Urothelium cell line (cell line): ENCODE data around the gene ADAM33.
A peak's percentile ranks its signal among the peaks of the same experiment; 100 is the strongest.

ENCODE experiments used
- DNase-seq: peaks from one replicate; pipeline ENCODE4 v3.0.0; 2011; ENCODE audit warnings: low spot score, mixed read lengths
- FAIRE-seq: peaks from 2 replicates; lab custom pipeline; 2011; peaks lifted over from hg19 to GRCh38; lab: Jason Lieb, UNC

Gene ADAM33

DNA sequence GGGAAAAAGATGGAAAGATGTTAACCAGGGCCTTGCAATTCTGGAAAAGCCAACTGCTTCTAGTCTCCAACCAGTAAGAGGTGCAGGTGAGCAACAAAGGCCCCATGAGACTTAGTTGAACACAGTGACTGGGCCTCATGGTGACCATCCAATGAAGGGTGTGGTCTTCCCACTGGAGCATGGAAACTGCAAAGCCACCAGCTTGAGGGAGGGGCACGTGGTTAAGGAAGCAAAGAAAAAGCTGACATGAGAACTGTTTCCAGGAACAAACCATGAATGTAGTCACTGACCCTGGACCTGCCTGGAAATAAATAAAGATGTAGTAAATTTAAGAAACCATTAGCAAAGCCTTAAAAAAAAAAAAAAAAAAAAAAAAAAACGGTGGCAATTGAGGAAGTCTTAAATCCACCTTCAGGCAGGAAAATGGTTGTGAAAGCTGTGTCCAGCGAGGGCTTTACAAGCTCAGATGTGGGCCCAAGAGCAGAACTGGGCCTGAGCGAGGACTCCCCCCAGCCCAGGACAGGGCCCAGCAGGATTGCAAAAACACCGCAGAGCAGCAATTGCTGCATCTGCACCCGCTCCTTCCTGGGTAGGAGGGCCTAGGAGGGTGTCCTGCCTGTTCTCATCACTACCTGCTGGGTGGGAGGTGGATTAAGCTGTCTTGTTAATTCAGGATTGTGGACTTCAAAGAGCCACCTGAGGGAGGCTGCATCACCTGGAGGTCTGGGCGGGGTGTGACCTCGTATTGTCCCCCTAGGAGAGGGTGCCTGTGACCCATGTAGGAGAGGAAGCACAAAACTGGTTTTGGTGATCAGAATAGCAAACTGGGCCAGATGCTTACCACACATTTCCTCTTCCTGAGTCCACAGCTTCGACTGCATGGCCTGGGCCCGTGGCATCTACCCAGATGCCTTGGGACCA, 28.9 kb downstream of the ADAM33 start:
- FAIRE-seq, result no peak
- no peak for DNase-seq

GRCh38 chr20:3652221-3652620, 29.6 kb downstream of the ADAM33 start:
- DNase-seq (no peak), FAIRE-seq (no peak)

DNA sequence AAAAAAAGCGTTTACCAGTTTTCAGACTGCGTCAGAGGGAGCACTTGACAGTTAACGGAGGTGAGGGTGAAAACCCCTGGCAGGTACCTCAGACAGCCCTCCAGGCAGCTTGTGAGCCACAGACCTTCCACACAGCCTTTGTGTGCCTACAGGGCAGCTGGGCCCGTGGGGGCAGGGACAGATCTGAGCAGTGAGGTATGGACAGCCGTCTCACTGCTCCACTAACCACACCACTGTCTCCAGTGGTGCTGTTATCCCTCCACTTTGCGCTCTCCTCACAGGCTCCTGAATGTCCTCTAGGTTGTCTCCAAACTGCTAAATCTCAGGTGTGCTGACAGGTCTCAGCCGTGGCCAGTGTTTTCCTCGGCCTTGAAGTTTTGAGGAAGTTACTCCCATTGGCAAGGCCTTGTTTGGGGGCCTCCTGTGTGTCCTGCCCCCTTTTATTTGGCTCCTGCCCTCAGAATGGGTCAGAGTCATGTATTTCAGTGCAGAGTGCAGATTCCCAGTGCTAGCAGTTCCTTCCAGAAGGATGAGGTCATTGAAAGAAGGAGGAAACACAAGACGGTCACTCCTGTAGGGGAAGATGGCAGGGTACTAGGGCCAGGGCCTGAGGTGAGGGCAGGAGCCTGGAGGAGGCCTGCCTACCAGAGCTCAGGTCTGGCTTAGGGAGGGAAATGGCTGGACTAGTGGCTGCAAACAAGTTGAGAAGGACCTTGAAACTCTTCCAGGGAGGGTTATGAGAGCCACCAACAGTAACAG, 30.4 kb downstream of the ADAM33 start:
- DNase-seq (no peak), FAIRE-seq (no peak)

- no peak for DNase-seq
- FAIRE-seq, result no peak
Observed at GRCh38 chr20:3648951-3649350, 32.9 kb downstream of the ADAM33 start.

GRCh38 chr20:3647473-3647872, 34.3 kb downstream of the ADAM33 start:
- FAIRE-seq, result no peak
- DNase-seq, result no peak

- DNase-seq (no peak), FAIRE-seq (no peak)
Observed at GRCh38 chr20:3646651-3647050, 35.2 kb downstream of the ADAM33 start.

GRCh38 chr20:3646067-3646440, 35.8 kb downstream of the ADAM33 start:
- FAIRE-seq (no peak), DNase-seq (no peak)

GRCh38 chr20:3645309-3646066, 36.3 kb downstream of the ADAM33 start:
- DNase-seq (no peak), FAIRE-seq (no peak)

- DNase-seq, result no peak
- no peak for FAIRE-seq
Observed at GRCh38 chr20:3640259-3640658, 41.6 kb downstream of the ADAM33 start.

DNA sequence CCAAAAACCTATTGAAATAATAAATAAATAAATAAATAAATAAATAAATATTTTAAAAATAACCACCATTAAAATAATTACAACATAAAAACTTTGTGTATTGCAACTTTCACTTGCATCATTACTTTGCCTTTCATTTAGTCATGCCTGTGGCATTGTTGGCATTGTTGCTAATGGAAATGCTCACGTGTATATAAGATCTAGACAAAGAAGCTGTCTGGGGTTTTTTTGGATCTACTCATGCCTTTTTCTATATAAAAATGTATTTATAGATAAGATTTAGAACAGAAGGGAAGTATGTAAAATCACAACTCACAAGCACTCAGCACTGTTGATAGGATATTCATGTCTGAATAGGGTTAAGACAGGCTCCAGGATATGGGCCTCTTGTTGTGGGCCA, 46.5 kb downstream of the ADAM33 start:
- FAIRE-seq (no peak), DNase-seq (no peak)

GRCh38 chr20:3633913-3634478, 47.8 kb downstream of the ADAM33 start:
- DNase-seq, result no peak
- no peak for FAIRE-seq

DNA sequence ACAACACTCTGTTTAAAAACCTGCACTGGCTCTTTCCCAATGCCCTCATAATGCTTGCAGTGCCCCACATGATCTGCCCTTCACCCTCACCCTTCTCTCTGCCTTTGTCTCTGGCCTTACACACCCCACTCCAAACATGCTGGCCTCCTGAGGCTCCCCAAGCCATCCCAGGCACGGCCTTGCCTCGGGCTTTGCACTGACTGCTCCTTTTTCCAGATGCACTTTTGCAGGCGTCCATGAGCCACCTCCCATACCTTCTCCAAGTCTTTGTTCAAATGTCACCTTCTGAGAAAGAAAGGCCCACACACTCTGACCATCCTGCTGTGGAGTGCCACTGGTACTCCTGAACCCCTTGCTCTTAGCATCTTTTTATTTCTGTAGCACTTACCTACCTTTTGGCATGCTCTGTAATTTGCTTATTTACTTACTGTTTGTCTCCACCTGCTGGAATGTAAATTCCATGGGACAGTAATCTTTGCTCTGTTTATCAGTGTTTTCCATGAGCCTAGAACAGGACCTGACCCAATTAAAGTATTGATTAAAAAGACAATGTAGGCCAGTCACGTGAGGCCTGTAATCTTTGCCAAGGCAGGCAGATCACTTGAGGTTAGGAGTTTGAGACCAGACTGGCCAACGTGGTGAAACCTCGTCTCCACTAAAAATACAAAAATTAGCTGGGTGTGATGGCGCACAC, 49.4 kb downstream of the ADAM33 start:
- no peak for DNase-seq
- FAIRE-seq, result no peak

- no peak for DNase-seq
- FAIRE-seq, result no peak
Observed at GRCh38 chr20:3631534-3631933, 50.3 kb downstream of the ADAM33 start.

GRCh38 chr20:3630429-3630828, 51.4 kb downstream of the ADAM33 start:
- DNase-seq, result no peak
- FAIRE-seq, result no peak

- DNase-seq, result peak; percentile 52
- FAIRE-seq, result no peak
Observed at GRCh38 chr20:3629893-3630292, 51.9 kb downstream of the ADAM33 start.

DNA sequence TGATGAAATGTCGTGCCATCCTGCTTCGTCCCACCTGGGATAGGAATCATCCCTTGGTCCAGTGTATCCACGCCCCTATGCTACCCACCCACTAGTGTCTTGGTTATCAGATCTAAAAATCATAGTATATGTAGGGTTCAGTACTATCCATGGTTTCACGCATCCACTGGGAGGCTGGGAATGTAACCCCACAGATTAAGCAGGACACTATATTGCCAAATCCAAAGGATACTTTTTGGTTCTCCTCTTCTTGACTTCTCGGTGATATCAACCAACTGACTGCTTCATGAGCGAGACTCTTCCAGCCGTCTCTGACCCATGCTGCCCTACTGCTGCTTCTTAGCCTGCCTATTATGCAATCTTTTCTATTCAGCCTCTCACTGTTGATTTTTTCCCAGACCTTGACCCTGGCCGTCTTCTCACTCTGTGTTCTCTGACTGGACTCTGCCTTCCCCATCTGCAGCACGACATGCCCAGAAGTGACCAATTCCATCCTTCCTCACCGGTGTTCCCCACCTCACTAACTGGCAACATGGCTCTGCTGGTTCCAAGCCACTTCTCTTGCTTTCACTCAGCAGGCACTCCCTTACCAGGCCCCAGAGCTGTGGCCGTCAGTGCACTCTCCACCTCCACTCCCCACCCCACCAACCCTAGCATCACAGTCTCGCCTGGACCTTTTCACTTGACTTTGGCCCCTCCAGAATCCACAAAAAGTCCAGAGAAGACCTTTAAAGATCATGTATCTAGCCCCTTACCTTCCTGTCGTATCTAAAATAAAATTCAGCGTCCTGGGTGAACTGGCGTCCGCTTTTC, 53.1 kb downstream of the ADAM33 start:
- DNase-seq, result no peak
- FAIRE-seq, result no peak

DNA sequence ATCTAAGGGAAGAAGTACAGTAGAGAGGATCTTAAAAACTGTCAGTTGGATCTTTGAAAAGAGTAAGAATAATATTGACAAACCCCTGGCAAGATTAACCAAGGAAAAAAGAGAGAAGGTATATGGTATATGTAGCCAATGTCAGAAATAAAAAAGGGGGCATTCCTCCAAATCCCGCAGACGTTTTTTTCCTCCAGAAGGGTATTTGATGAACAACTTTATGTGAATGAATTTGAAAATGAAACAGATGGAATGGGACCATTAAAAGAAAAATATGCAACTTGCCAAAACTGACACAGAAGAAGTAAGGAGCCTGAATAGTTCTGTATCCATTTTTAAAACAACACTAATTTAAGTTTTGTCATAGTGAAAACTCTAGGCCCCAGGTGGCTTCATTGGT, 54.3 kb downstream of the ADAM33 start:
- FAIRE-seq (no peak), DNase-seq (no peak)

GRCh38 chr20:3622406-3622805, 59.4 kb downstream of the ADAM33 start:
- FAIRE-seq, result no peak

GRCh38 chr20:3621111-3621510, 60.7 kb downstream of the ADAM33 start:
- FAIRE-seq (no peak), DNase-seq (no peak)

More at GRCh38 chr20:3622406-3622805, 59.4 kb downstream of the ADAM33 start:
- DNase-seq, result no peak
